HG03521 (cell line): ENCODE results near the gene NT5DC2.

Source experiments
- ATAC-seq: cut with Tn5 transposase; IDR thresholded peaks from one replicate; pipeline ENCODE4 v1.9.1; 2021; ENCODE audit warnings: mild to moderate bottlenecking, moderate library complexity; ENCODE audit not compliant: unreplicated experiment

Gene NT5DC2

GRCh38 chr3:52490035-52490938, 43.4 kb downstream of the NT5DC2 start:
- ATAC-seq, result no peak

- ATAC-seq, result no peak
Measured at GRCh38 chr3:52489453-52489852, 44.2 kb downstream of the NT5DC2 start.

- no peak for ATAC-seq
Measured at GRCh38 chr3:52488746-52489145, 44.9 kb downstream of the NT5DC2 start.

GRCh38 chr3:52487788-52488691, 45.6 kb downstream of the NT5DC2 start:
- no peak for ATAC-seq

DNA sequence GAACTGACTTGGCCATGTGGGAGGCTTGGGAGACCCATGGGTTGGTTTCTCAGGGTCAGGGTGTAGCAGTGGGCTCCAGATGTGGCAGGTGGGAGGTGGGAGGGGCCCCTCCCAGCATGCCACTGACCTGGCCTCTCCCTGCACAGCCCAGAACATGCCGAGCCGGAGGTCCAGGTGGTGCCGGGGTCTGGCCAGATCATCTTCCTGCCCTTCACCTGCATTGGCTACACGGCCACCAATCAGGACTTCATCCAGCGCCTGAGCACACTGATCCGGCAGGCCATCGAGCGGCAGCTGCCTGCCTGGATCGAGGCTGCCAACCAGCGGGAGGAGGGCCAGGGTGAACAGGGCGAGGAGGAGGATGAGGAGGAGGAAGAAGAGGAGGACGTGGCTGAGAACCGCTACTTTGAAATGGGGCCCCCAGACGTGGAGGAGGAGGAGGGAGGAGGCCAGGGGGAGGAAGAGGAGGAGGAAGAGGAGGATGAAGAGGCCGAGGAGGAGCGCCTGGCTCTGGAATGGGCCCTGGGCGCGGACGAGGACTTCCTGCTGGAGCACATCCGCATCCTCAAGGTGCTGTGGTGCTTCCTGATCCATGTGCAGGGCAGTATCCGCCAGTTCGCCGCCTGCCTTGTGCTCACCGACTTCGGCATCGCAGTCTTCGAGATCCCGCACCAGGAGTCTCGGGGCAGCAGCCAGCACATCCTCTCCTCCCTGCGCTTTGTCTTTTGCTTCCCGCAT, 46.4 kb downstream of the NT5DC2 start:
- no peak for ATAC-seq

DNA sequence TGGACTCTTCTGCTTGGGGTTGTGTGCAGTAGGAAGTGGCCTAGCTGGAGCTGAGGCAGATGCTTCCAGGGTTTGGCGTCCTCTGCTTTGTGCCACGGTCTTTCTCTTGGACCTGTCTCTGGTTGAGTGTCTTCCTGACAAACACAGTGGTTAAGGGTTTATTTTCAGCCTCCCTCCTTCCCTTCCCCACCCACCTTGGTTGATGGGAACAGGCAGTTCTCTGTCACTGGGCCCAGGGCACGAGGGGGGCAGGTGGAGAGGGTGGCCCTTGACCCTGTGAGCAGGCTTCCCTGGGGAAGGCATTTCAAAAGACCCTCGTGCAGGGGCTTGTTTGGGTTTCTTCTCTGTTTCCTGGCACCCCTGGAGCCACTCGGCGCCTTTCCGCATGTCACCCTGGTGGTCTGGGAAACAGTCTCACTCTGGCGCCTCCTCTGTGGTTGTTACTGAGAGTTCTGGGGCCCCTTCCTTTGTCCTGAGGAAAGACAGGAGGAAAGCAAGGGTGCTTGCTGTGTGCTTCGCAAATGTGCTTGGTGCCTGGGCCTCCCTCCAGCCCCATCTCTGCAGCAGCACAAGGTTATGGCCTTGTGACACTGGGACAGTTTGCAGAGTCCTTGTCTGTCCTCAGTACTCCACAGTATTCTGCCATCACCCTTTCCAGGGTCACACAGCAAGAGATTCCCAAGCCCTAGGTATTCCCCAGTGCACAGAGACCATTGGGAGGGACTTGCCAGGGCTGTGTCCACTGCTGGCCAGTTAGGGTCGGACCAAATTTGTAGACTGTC, 48.8 kb downstream of the NT5DC2 start:
- ATAC-seq, result no peak

- no peak for ATAC-seq
Measured at GRCh38 chr3:52483577-52484381, 49.9 kb downstream of the NT5DC2 start.

DNA sequence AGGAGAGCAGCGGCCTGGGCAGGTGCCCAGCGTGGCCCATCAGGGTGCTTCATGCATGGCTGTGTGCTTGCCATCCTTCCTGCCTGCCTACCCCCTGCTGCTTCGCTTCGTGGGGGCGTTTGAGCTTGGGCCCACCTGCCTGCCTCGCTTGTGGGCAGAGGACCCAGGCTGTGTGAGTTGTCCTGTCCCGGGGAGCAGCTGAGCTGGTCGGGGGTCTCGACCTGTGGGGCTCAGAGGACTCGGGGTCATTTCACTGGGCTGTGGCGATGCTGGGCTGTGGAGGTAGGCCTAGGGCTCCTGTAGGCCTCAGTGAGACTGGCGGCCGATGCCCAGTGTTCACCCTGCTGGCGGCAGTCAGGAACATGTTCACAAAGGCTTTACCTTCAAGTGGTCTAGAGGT, 50.6 kb downstream of the NT5DC2 start:
- no peak for ATAC-seq

- no peak for ATAC-seq
Measured at GRCh38 chr3:52481819-52482521, 51.7 kb downstream of the NT5DC2 start.

- no peak for ATAC-seq
Measured at GRCh38 chr3:52480768-52481715, 52.6 kb downstream of the NT5DC2 start.

DNA sequence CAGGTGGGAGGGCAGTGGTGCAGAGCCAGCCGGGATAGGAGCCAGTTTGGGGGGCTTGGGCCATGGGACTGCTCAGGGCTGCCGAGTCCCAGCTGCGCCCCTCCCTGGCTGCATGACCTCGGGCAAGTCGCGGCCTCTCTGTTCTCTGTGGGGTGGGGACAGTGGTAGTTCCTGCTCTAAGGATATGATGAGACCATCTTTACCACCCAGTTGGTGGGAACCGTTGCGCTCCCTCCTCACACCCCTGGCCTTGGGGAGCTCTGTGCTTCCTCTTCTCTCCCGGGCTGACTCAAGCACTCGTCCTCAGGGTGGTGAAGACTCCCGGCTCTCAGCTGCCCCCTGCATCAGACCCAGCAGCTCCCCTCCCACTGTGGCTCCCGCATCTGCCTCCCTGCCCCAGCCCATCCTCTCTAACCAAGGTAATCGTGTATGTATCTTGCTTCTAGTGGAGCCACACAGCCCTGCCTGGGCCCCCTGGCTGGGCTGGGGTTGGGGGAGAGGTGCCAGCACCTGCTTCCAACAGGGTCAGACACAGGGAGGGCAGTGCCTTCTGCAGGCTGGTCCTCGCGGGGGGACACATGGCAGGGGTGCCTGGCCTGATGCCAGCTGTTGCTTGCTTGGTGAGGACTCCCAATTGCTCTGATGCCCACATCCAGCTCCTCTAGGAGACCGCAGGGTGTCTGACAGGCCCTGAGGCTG, 53.6 kb downstream of the NT5DC2 start:
- ATAC-seq, result no peak

- no peak for ATAC-seq
Measured at GRCh38 chr3:52479037-52479876, 54.4 kb downstream of the NT5DC2 start.

DNA sequence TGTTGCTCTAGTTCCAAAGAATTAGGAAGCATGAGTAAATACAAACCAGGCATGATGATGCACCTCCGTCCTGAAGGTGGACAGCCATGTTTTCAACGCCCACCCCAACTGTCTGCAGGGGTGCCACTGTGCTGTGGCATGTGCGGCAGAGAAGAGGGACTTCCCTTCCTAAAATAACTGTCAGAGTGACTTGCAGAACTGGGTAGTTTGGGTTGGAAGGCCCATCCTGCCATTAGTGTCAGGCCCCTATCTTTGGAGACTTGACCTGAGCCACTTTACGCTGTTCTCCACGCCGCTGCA, 55.9 kb downstream of the NT5DC2 start:
- no peak for ATAC-seq

- no peak for ATAC-seq
Measured at GRCh38 chr3:52477076-52477795, 56.4 kb downstream of the NT5DC2 start.
